ENCODE results near the gene CREB3.
A peak's percentile ranks its signal among the peaks of the same experiment; 100 is the strongest.

The CREB3 gene

GRCh38 chr9:35725362-35725761, 7.1 kb upstream of the CREB3 start:
- no peak overlapping the region for H3K4me3 ChIP-seq (replicated peaks; ENCODE audit: low read depth, low read length)
- TF ChIP-seq, protein P1, sequence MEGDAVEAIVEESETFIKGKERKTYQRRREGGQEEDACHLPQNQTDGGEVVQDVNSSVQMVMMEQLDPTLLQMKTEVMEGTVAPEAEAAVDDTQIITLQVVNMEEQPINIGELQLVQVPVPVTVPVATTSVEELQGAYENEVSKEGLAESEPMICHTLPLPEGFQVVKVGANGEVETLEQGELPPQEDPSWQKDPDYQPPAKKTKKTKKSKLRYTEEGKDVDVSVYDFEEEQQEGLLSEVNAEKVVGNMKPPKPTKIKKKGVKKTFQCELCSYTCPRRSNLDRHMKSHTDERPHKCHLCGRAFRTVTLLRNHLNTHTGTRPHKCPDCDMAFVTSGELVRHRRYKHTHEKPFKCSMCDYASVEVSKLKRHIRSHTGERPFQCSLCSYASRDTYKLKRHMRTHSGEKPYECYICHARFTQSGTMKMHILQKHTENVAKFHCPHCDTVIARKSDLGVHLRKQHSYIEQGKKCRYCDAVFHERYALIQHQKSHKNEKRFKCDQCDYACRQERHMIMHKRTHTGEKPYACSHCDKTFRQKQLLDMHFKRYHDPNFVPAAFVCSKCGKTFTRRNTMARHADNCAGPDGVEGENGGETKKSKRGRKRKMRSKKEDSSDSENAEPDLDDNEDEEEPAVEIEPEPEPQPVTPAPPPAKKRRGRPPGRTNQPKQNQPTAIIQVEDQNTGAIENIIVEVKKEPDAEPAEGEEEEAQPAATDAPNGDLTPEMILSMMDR (IDR thresholded peaks at IDR 0.05; ENCODE audit: low read length, missing control alignments), result no peak
- DNase-seq (ENCODE audit: low read depth), result no peak

- H3K4me3 ChIP-seq (replicated peaks; ENCODE audit: low read depth, low read length), result peak overlapping the region; percentile 92
- TF ChIP-seq, protein P1 (IDR thresholded peaks at IDR 0.05; ENCODE audit: low read length, missing control alignments), result peak; percentile 22
- peak; percentile 60 for DNase-seq (ENCODE audit: low read depth)
Observed at GRCh38 chr9:35726931-35727330, 5.5 kb upstream of the CREB3 start.

- DNase-seq (ENCODE audit: low read depth), result no peak
Observed at GRCh38 chr9:35727676-35728040, 4.8 kb upstream of the CREB3 start.

GRCh38 chr9:35728041-35728971, 4.2 kb upstream of the CREB3 start:
- peak overlapping the region; percentile 92 for H3K4me3 ChIP-seq (replicated peaks; ENCODE audit: low read depth, low read length)
- TF ChIP-seq, protein P1 (IDR thresholded peaks at IDR 0.05; ENCODE audit: low read length, missing control alignments), result no peak
- peak; percentile 96 for DNase-seq (ENCODE audit: low read depth)

More at GRCh38 chr9:35727676-35728040, 4.8 kb upstream of the CREB3 start:
- peak overlapping the region; percentile 92 for H3K4me3 ChIP-seq (replicated peaks; ENCODE audit: low read depth, low read length)
- TF ChIP-seq, protein P1 (IDR thresholded peaks at IDR 0.05; ENCODE audit: low read length, missing control alignments), result no peak

DNA sequence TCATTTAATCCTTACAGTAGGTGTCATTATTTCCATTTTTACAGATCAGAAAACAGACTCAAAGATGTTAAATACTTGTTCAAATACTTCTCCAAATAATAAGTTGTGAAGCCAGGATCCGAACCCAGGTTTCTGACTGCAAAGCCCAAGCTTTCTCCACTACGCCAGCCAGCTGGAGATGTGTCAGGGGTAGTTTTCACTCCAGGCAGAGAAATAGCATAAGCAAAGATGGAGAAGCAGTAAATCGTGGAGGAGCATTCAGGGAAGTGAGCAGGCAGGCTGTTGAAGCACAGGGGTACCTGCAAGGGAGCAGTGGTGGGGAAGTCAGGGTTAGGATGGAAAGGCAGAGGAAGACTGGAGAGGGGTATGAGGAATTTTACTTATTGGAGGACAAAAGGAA, 3.4 kb upstream of the CREB3 start:
- peak overlapping the region; percentile 92 for H3K4me3 ChIP-seq (replicated peaks; ENCODE audit: low read depth, low read length)
- DNase-seq (ENCODE audit: low read depth), result no peak
- TF ChIP-seq, protein P1 (IDR thresholded peaks at IDR 0.05; ENCODE audit: low read length, missing control alignments), result no peak

GRCh38 chr9:35729700-35730485, 2.6 kb upstream of the CREB3 start:
- peak overlapping the region; percentile 92 for H3K4me3 ChIP-seq (replicated peaks; ENCODE audit: low read depth, low read length)
- DNase-seq (ENCODE audit: low read depth), result peak; percentile 79
- TF ChIP-seq, protein P1 (IDR thresholded peaks at IDR 0.05; ENCODE audit: low read length, missing control alignments), result peak; percentile 77

All from fibroblast of pulmonary artery (primary cell).